Neural progenitor cell (in vitro differentiated cells): ENCODE results near the gene EFCC1. TPM values are rescaled to one million over a fixed set of nuclear protein-coding genes. Genes with fewer than 3 reads are reported as not detected.

ENCODE experiments used
- DNase-seq: peaks from one replicate; pipeline ENCODE4 v3.0.0-alpha.2; 2016; ENCODE audit warnings: low spot score
- H2AFZ ChIP-seq: fragments of 200-600 bp; sonication (generic); replicated peaks from 2 replicates; pipeline ENCODE4 v1.6.1; 2016; ENCODE audit warnings: antibody characterized with exemption
- H3F3A ChIP-seq: fragments of 200-600 bp; sonication (generic); 2 replicates; pipeline ENCODE4 v1.6.1; 2016; ENCODE audit warnings: antibody characterized with exemption, low read depth
- H3K27ac ChIP-seq: fragments of 200-600 bp; sonication (generic); 2 replicates; pipeline ENCODE4 v1.5.1; 2016; ENCODE audit warnings: mild to moderate bottlenecking
- H3K27me3 ChIP-seq: fragments of 200-600 bp; sonication (generic); 2 replicates; pipeline ENCODE4 v1.6.1; 2016; ENCODE audit warnings: mild to moderate bottlenecking, moderate library complexity
- H3K36me3 ChIP-seq: fragments of 200-600 bp; sonication (generic); 2 replicates; pipeline ENCODE4 v1.5.1; 2016
- H3K4me1 ChIP-seq: fragments of 200-600 bp; sonication (generic); 2 replicates; pipeline ENCODE4 v1.6.1; 2016; ENCODE audit warnings: mixed run types
- H3K4me2 ChIP-seq: fragments of 200-600 bp; sonication (generic); 2 replicates; pipeline ENCODE4 v1.6.1; 2016
- H3K4me3 ChIP-seq: fragments of 200-600 bp; sonication (generic); 2 replicates; pipeline ENCODE4 v1.5.1; 2016
- H3K79me2 ChIP-seq: fragments of 200-600 bp; sonication (generic); 2 replicates; pipeline ENCODE4 v1.6.1; 2016; ENCODE audit warnings: low read depth
- H3K9ac ChIP-seq: fragments of 200-600 bp; sonication (generic); 2 replicates; pipeline ENCODE4 v1.6.1; 2016
- H3K9me3 ChIP-seq: fragments of 200-600 bp; sonication (generic); 2 replicates; pipeline ENCODE4 v1.5.1; 2016; ENCODE audit warnings: low read depth
- H4K20me1 ChIP-seq: fragments of 200-600 bp; sonication (generic); 2 replicates; pipeline ENCODE4 v1.6.1; 2016; ENCODE audit warnings: low read depth
- H3K27ac Mint-ChIP-seq: 3 replicates; pipeline ENCODE4 v1.8.0; 2021; ENCODE audit warnings: mixed read lengths
- H3K27me3 Mint-ChIP-seq: 2 replicates; pipeline ENCODE4 v1.8.0; 2022; ENCODE audit warnings: low read depth, mild to moderate bottlenecking, inconsistent platforms, moderate library complexity, mixed read lengths; ENCODE audit not compliant: insufficient read depth
- H3K36me3 Mint-ChIP-seq: 3 replicates; pipeline ENCODE4 v1.8.0; 2021; ENCODE audit warnings: mixed read lengths
- H3K4me1 Mint-ChIP-seq: 3 replicates; pipeline ENCODE4 v1.8.0; 2021; ENCODE audit warnings: mixed read lengths
- H3K4me3 Mint-ChIP-seq: 3 replicates; pipeline ENCODE4 v1.8.0; 2021; ENCODE audit warnings: mild to moderate bottlenecking, moderate library complexity, mixed read lengths
- H3K9me3 Mint-ChIP-seq: 3 replicates; pipeline ENCODE4 v1.8.0; 2020; ENCODE audit warnings: mixed read lengths
- CTCF ChIP-seq: fragments of 200-600 bp; sonication (generic); IDR thresholded peaks from 2 replicates; pipeline ENCODE4 v1.5.1; 2017; ENCODE audit warnings: antibody characterized with exemption, mild to moderate bottlenecking
- EZH2 ChIP-seq: fragments of 200-600 bp; sonication (generic); IDR thresholded peaks from 2 replicates; pipeline ENCODE4 v1.6.1; 2017; ENCODE audit warnings: antibody characterized with exemption, mild to moderate bottlenecking, moderate library complexity
- EZH2phosphoT487 ChIP-seq: fragments of 200-600 bp; sonication (generic); IDR thresholded peaks from 2 replicates; pipeline ENCODE4 v1.6.1; 2017; ENCODE audit warnings: antibody characterized with exemption
- total RNA-seq: library from RNA; depleted of rRNA; stranded (reverse); fragments of >200 nt; gene quantifications from 2 replicates; pipeline ENCODE4 v1.2.3, GENCODE V29; 2015; ENCODE audit warnings: low replicate concordance

The EFCC1 gene
- total RNA-seq, 1 donor from 2014 or later, result 1.1 TPM

GRCh38 chr3:129051871-129052340 lies 50.8 kb downstream of the EFCC1 start:
- no peaks in the 10 kb centered on the region for H3K27me3 Mint-ChIP-seq
- H3K9ac ChIP-seq, result no peak overlapping the region
- peak overlapping the region; percentile 54 for H3K27ac Mint-ChIP-seq

GRCh38 chr3:129052675-129053074 lies 51.6 kb downstream of the EFCC1 start:
- H3K4me2 ChIP-seq, result no peak overlapping the region
- no peak overlapping the region for H3K27ac Mint-ChIP-seq

More at GRCh38 chr3:129051871-129052340, 50.8 kb downstream of the EFCC1 start:
- H2AFZ ChIP-seq, result no peak overlapping the region
- no peak overlapping the region for H3K4me3 Mint-ChIP-seq
- peaks cover 25% of the 10 kb centered on the region for H3K4me1 Mint-ChIP-seq
- no peak for TF ChIP-seq CTCF
- TF ChIP-seq EZH2, result no peak
- TF ChIP-seq EZH2phosphoT487, result no peak
- H3K36me3 Mint-ChIP-seq, result peaks cover 6% of the 10 kb centered on the region
- DNase-seq, result no peak
- no peaks in the 10 kb centered on the region for H4K20me1 ChIP-seq
- no peak overlapping the region for H3K27ac ChIP-seq
- H3K4me1 ChIP-seq, result no peaks in the 10 kb centered on the region
- H3K36me3 ChIP-seq, result no peaks in the 10 kb centered on the region
- no peaks in the 10 kb centered on the region for H3K27me3 ChIP-seq
- H3K9me3 Mint-ChIP-seq, result peaks cover 14% of the 10 kb centered on the region
- H3K4me3 ChIP-seq, result no peak overlapping the region
- H3F3A ChIP-seq, result no peaks in the 10 kb centered on the region
- no peaks in the 10 kb centered on the region for H3K9me3 ChIP-seq
- no peaks in the 10 kb centered on the region for H3K79me2 ChIP-seq
- H3K4me2 ChIP-seq, result no peak overlapping the region

GRCh38 chr3:129054605-129055104 lies 53.6 kb downstream of the EFCC1 start:
- no peak overlapping the region for H3K4me3 Mint-ChIP-seq
- no peaks in the 10 kb centered on the region for H3K9me3 ChIP-seq
- H4K20me1 ChIP-seq, result no peaks in the 10 kb centered on the region
- H3K4me2 ChIP-seq, result no peak overlapping the region
- no peaks in the 10 kb centered on the region for H3K79me2 ChIP-seq
- no peak overlapping the region for H3K4me3 ChIP-seq
- peaks cover 36% of the 10 kb centered on the region for H3K4me1 Mint-ChIP-seq
- H3F3A ChIP-seq, result no peaks in the 10 kb centered on the region
- H2AFZ ChIP-seq, result no peak overlapping the region
- H3K36me3 ChIP-seq, result no peaks in the 10 kb centered on the region
- no peaks in the 10 kb centered on the region for H3K27me3 ChIP-seq
- no peak overlapping the region for H3K27ac ChIP-seq
- no peak for DNase-seq
- H3K4me1 ChIP-seq, result no peaks in the 10 kb centered on the region
- TF ChIP-seq EZH2phosphoT487, result no peak
- TF ChIP-seq EZH2, result no peak
- no peak for TF ChIP-seq CTCF
- H3K27ac Mint-ChIP-seq, result peak overlapping the region; percentile 61
- H3K36me3 Mint-ChIP-seq, result no peaks in the 10 kb centered on the region
- no peak overlapping the region for H3K9ac ChIP-seq
- peaks cover 2% of the 10 kb centered on the region for H3K27me3 Mint-ChIP-seq
- no peaks in the 10 kb centered on the region for H3K9me3 Mint-ChIP-seq

More at GRCh38 chr3:129052675-129053074, 51.6 kb downstream of the EFCC1 start:
- Mint-ChIP-seq H3K27me3 (peaks cover 2% of the 10 kb centered on the region), H3K36me3 (peaks cover 6% of the 10 kb centered on the region), H3K4me1 (peaks cover 25% of the 10 kb centered on the region), H3K9me3 (peaks cover 11% of the 10 kb centered on the region), H3K4me3 (no peak overlapping the region)
- H4K20me1 ChIP-seq, result no peaks in the 10 kb centered on the region
- no peak for DNase-seq
- H3K79me2 ChIP-seq, result no peaks in the 10 kb centered on the region
- no peak for TF ChIP-seq EZH2
- TF ChIP-seq EZH2phosphoT487, result no peak
- no peak for TF ChIP-seq CTCF
- H3K27ac ChIP-seq, result no peak overlapping the region
- no peaks in the 10 kb centered on the region for H3F3A ChIP-seq
- no peaks in the 10 kb centered on the region for H3K4me1 ChIP-seq
- H3K9ac ChIP-seq, result no peak overlapping the region
- H3K4me3 ChIP-seq, result no peak overlapping the region
- H3K9me3 ChIP-seq, result no peaks in the 10 kb centered on the region
- H2AFZ ChIP-seq, result no peak overlapping the region
- H3K36me3 ChIP-seq, result no peaks in the 10 kb centered on the region
- H3K27me3 ChIP-seq, result no peaks in the 10 kb centered on the region
